HL-60/S4 treated with retinoic acid at 250 ng/mL for 4 days and 3 days (cell line): ENCODE results near the gene ODAD2.

Experiments used
- in situ Hi-C: fragments of 300-500 bp; cut with MboI; formaldehyde crosslinking; loops from 2 replicates; pipeline ENCODE4 v1.7.0; 2022; ENCODE audit warnings: low sequenced_read_pairs

Gene ODAD2

GRCh38 chr10:27779462-27780015 lies 219.3 kb downstream of the ODAD2 start:
- in situ Hi-C loops, result no loop called here

GRCh38 chr10:27774831-27775230 lies 224.0 kb downstream of the ODAD2 start:
- in situ Hi-C loops, result no loop called here

- in situ Hi-C loops, result no loop called here
These were observed 227.6 kb downstream of the ODAD2 start for GRCh38 chr10:27771231-27771630.

GRCh38 chr10:27770181-27770580 lies 228.7 kb downstream of the ODAD2 start:
- in situ Hi-C loops, result no loop called here
